WTC11 (cell line): ENCODE results near the gene ADIPOR1. TPM values are rescaled to one million over a fixed set of nuclear protein-coding genes. Genes with fewer than 3 reads are reported as not detected.

Experiments used
- ATAC-seq: fragments of 200-7000 bp; cut with Tn5 transposase; 2 replicates; pipeline ENCODE4 v1.10.0; 2021; ENCODE audit warnings: mild to moderate bottlenecking, moderate library complexity
- CTCF ChIA-PET: fragments of 300-600 bp; sonication (Branson Sonifier 250); formaldehyde crosslinking; loops from one replicate; lab custom pipeline; 2021; ENCODE audit warnings: antibody characterized with exemption; lab: Charles Lee
- POLR2A ChIA-PET: fragments of 350-600 bp; sonication (Branson Sonifier 250); formaldehyde crosslinking; loops from one replicate; lab custom pipeline; 2021; ENCODE audit warnings: antibody characterized with exemption; lab: Charles Lee
- DNase-seq: peaks from one replicate; pipeline ENCODE4 v3.0.0; 2021; ENCODE audit warnings: low spot score
- H3K27ac Mint-ChIP-seq: 2 replicates; pipeline ENCODE4 v1.8.0; 2021; ENCODE audit warnings: mixed read lengths
- H3K27me3 Mint-ChIP-seq: 2 replicates; pipeline ENCODE4 v1.8.0; 2021; ENCODE audit warnings: low read depth, mild to moderate bottlenecking, moderate library complexity, mixed read lengths
- H3K36me3 Mint-ChIP-seq: 2 replicates; pipeline ENCODE4 v1.8.0; 2021; ENCODE audit warnings: mixed read lengths
- H3K4me1 Mint-ChIP-seq: 2 replicates; pipeline ENCODE4 v1.8.0; 2022; ENCODE audit warnings: mixed read lengths
- H3K4me3 Mint-ChIP-seq: 2 replicates; pipeline ENCODE4 v1.8.0; 2021; ENCODE audit warnings: mild to moderate bottlenecking, moderate library complexity, mixed read lengths
- H3K9me3 Mint-ChIP-seq: 2 replicates; pipeline ENCODE4 v1.8.0; 2021; ENCODE audit warnings: mixed read lengths
- ATF1 ChIP-seq: sonication (generic); formaldehyde crosslinking; IDR thresholded peaks from 2 replicates; pipeline ENCODE4 v1.8.1; 2023; ENCODE audit warnings: mild to moderate bottlenecking, moderate library complexity, missing genetic modification reagents
- CBFB ChIP-seq: sonication (generic); formaldehyde crosslinking; IDR thresholded peaks from 2 replicates; pipeline ENCODE4 v1.8.1; 2022; ENCODE audit warnings: mild to moderate bottlenecking, low read depth, missing genetic modification reagents
- EMX1 ChIP-seq: fragments of 250-450 bp; sonication (Bioruptor Pico); IDR thresholded peaks from 2 replicates; pipeline ENCODE4 v1.8.0; 2021; ENCODE audit warnings: mild to moderate bottlenecking
- ETV6 ChIP-seq: sonication (generic); formaldehyde crosslinking; IDR thresholded peaks from 2 replicates; pipeline ENCODE4 v1.8.1; 2022; ENCODE audit warnings: mild to moderate bottlenecking, missing genetic modification reagents
- NFATC4 ChIP-seq: fragments of 250-450 bp; sonication (Bioruptor Pico); IDR thresholded peaks from 2 replicates; pipeline ENCODE4 v1.9.0; 2021; ENCODE audit warnings: mild to moderate bottlenecking
- NR3C1 ChIP-seq: sonication (generic); formaldehyde crosslinking; conservative IDR thresholded peaks from 2 replicates; pipeline ENCODE4 v1.8.1; 2023; ENCODE audit warnings: low read depth, mild to moderate bottlenecking, missing genetic modification reagents
- ZBTB21 ChIP-seq: sonication (generic); formaldehyde crosslinking; IDR thresholded peaks from 2 replicates; pipeline ENCODE4 v1.8.1; 2023; ENCODE audit warnings: mild to moderate bottlenecking, missing genetic modification reagents, borderline replicate concordance
- ZNF219 ChIP-seq: sonication (generic); formaldehyde crosslinking; IDR thresholded peaks from 2 replicates; pipeline ENCODE4 v1.8.0; 2023; ENCODE audit warnings: missing genetic modification reagents, mild to moderate bottlenecking, borderline replicate concordance
- ZNF263 ChIP-seq: sonication (generic); formaldehyde crosslinking; IDR thresholded peaks from 2 replicates; pipeline ENCODE4 v1.8.1; 2022; ENCODE audit warnings: low read depth, mild to moderate bottlenecking, moderate library complexity, missing genetic modification reagents
- ZNF396 ChIP-seq: fragments of 250-450 bp; sonication (Bioruptor Pico); IDR thresholded peaks from 2 replicates; pipeline ENCODE4 v1.8.0; 2021; ENCODE audit warnings: mild to moderate bottlenecking, moderate library complexity, borderline replicate concordance
- total RNA-seq: library from RNA; stranded (reverse); gene quantifications from 3 replicates; pipeline ENCODE4 v1.2.3, GENCODE V29; 2021
- TF ChIP-seq, protein P1 (sequence below): sonication (generic); formaldehyde crosslinking; IDR thresholded peaks from 2 replicates; pipeline ENCODE4 v1.8.1; 2023; ENCODE audit warnings: mild to moderate bottlenecking, missing genetic modification reagents, moderate library complexity
- TF ChIP-seq, protein P2 (sequence below): fragments of 250-450 bp; sonication (Bioruptor Pico); IDR thresholded peaks from 2 replicates; pipeline ENCODE4 v2.1.2; 2022; ENCODE audit warnings: mild to moderate bottlenecking, moderate library complexity
- TF ChIP-seq, protein P3 (sequence below): sonication (generic); formaldehyde crosslinking; IDR thresholded peaks from 2 replicates; pipeline ENCODE4 v1.8.0; 2022; ENCODE audit warnings: mild to moderate bottlenecking, missing genetic modification reagents
- TF ChIP-seq, protein P4 (sequence below): sonication (generic); formaldehyde crosslinking; IDR thresholded peaks from 2 replicates; pipeline ENCODE4 v1.8.0; 2022; ENCODE audit warnings: mild to moderate bottlenecking, missing genetic modification reagents
- TF ChIP-seq, protein P5 (sequence below): fragments of 250-450 bp; sonication (Bioruptor Pico); IDR thresholded peaks from 2 replicates; pipeline ENCODE4 v1.9.0; 2021; ENCODE audit warnings: mild to moderate bottlenecking, borderline replicate concordance
- TF ChIP-seq, protein P6 (sequence below): sonication (generic); formaldehyde crosslinking; IDR thresholded peaks from 2 replicates; pipeline ENCODE4 v1.8.0; 2023; ENCODE audit warnings: missing genetic modification reagents
- TF ChIP-seq, protein P7 (sequence below): fragments of 250-450 bp; sonication (Bioruptor Pico); IDR thresholded peaks from 2 replicates; pipeline ENCODE4 v1.8.0; 2021; ENCODE audit warnings: mild to moderate bottlenecking
- TF ChIP-seq, protein P8 (sequence below): sonication (generic); formaldehyde crosslinking; IDR thresholded peaks from 2 replicates; pipeline ENCODE4 v1.8.1; 2023; ENCODE audit warnings: mild to moderate bottlenecking, missing genetic modification reagents
- TF ChIP-seq, protein P9 (sequence below): sonication (generic); formaldehyde crosslinking; IDR thresholded peaks from 2 replicates; pipeline ENCODE4 v1.8.1; 2023; ENCODE audit warnings: mild to moderate bottlenecking, missing genetic modification reagents, moderate library complexity

The ADIPOR1 gene
- total RNA-seq, 1 experiment from 2014 or later = 72.6 TPM

DNA sequence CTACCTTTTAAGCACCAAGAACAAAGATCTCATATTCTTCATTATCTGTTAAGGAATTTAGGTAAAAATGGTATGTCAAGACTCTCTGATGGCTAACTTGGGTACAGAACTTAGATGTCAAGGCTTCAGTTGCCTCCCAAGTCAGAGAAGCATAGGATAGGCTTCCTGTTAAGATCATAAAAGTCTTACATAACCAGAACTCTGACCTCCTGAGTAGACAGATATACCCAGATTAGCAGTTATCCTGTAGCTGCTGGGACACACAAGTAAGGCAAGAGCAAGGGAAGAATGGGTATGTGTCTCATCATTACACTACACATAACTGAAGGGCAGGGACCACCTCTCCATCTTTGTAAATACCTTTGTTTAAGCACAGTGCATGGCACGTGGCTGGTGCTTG is 15.7 kb downstream of the ADIPOR1 start:
- POLR2A ChIA-PET = no interaction called here
- TF ChIP-seq CBFB (CRISPR knock-in tag) (no peak), ZNF219 (no peak), ETV6 (no peak), ZNF263 (no peak), EMX1 (CRISPR knock-in tag) (no peak)
- TF ChIP-seq, protein P1, sequence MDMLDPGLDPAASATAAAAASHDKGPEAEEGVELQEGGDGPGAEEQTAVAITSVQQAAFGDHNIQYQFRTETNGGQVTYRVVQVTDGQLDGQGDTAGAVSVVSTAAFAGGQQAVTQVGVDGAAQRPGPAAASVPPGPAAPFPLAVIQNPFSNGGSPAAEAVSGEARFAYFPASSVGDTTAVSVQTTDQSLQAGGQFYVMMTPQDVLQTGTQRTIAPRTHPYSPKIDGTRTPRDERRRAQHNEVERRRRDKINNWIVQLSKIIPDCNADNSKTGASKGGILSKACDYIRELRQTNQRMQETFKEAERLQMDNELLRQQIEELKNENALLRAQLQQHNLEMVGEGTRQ (CRISPR knock-in tag) = no peak
- TF ChIP-seq, protein P2, sequence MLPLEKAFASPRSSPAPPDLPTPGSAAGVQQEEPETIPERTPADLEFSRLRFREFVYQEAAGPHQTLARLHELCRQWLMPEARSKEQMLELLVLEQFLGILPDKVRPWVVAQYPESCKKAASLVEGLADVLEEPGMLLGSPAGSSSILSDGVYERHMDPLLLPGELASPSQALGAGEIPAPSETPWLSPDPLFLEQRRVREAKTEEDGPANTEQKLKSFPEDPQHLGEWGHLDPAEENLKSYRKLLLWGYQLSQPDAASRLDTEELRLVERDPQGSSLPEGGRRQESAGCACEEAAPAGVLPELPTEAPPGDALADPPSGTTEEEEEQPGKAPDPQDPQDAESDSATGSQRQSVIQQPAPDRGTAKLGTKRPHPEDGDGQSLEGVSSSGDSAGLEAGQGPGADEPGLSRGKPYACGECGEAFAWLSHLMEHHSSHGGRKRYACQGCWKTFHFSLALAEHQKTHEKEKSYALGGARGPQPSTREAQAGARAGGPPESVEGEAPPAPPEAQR = no peak
- TF ChIP-seq, protein P3, sequence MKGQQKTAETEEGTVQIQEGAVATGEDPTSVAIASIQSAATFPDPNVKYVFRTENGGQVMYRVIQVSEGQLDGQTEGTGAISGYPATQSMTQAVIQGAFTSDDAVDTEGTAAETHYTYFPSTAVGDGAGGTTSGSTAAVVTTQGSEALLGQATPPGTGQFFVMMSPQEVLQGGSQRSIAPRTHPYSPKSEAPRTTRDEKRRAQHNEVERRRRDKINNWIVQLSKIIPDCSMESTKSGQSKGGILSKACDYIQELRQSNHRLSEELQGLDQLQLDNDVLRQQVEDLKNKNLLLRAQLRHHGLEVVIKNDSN = no peak
- Mint-ChIP-seq H3K9me3 (no peaks in the 10 kb centered on the region), H3K36me3 (peaks cover 53% of the 10 kb centered on the region), H3K27me3 (no peaks in the 10 kb centered on the region), H3K4me3 (no peak overlapping the region), H3K4me1 (no peaks in the 10 kb centered on the region), H3K27ac (no peak overlapping the region)
- CTCF ChIA-PET = no interaction called here
- DNase-seq = no peak
- no peak for ATAC-seq

DNA sequence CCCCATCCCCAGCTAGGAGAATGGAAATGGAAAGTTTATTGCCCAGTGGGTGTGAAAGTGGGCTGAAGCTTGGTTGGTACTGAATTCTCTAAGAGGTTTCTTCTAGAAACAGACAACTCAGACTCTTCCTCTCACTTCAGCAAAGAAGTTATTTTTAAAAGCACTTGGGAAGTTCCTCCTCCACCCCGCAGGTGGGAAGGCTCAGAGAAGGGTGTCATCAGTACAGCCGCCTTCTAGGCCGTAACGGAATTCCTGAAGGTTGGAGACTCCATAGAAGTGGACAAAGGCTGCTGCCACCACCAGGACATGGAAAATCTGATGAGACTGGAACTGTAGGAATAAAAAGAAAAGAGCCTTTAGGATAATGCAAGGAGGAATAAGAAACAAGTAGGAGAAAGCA is 16.7 kb downstream of the ADIPOR1 start:
- ATAC-seq = no peak
- H3K27ac Mint-ChIP-seq = no peak overlapping the region
- DNase-seq = no peak
- H3K36me3 Mint-ChIP-seq = peaks cover 50% of the 10 kb centered on the region
- CTCF ChIA-PET = no interaction called here
- TF ChIP-seq, protein P4, sequence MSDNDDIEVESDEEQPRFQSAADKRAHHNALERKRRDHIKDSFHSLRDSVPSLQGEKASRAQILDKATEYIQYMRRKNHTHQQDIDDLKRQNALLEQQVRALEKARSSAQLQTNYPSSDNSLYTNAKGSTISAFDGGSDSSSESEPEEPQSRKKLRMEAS (CRISPR knock-in tag) = no peak
- no peak for TF ChIP-seq NFATC4 (CRISPR knock-in tag)
- TF ChIP-seq EMX1 (CRISPR knock-in tag) = no peak
- TF ChIP-seq, protein P5, sequence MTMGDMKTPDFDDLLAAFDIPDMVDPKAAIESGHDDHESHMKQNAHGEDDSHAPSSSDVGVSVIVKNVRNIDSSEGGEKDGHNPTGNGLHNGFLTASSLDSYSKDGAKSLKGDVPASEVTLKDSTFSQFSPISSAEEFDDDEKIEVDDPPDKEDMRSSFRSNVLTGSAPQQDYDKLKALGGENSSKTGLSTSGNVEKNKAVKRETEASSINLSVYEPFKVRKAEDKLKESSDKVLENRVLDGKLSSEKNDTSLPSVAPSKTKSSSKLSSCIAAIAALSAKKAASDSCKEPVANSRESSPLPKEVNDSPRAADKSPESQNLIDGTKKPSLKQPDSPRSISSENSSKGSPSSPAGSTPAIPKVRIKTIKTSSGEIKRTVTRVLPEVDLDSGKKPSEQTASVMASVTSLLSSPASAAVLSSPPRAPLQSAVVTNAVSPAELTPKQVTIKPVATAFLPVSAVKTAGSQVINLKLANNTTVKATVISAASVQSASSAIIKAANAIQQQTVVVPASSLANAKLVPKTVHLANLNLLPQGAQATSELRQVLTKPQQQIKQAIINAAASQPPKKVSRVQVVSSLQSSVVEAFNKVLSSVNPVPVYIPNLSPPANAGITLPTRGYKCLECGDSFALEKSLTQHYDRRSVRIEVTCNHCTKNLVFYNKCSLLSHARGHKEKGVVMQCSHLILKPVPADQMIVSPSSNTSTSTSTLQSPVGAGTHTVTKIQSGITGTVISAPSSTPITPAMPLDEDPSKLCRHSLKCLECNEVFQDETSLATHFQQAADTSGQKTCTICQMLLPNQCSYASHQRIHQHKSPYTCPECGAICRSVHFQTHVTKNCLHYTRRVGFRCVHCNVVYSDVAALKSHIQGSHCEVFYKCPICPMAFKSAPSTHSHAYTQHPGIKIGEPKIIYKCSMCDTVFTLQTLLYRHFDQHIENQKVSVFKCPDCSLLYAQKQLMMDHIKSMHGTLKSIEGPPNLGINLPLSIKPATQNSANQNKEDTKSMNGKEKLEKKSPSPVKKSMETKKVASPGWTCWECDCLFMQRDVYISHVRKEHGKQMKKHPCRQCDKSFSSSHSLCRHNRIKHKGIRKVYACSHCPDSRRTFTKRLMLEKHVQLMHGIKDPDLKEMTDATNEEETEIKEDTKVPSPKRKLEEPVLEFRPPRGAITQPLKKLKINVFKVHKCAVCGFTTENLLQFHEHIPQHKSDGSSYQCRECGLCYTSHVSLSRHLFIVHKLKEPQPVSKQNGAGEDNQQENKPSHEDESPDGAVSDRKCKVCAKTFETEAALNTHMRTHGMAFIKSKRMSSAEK (CRISPR knock-in tag) = no peak
- TF ChIP-seq NR3C1 (CRISPR knock-in tag) = no peak
- TF ChIP-seq, protein P6, sequence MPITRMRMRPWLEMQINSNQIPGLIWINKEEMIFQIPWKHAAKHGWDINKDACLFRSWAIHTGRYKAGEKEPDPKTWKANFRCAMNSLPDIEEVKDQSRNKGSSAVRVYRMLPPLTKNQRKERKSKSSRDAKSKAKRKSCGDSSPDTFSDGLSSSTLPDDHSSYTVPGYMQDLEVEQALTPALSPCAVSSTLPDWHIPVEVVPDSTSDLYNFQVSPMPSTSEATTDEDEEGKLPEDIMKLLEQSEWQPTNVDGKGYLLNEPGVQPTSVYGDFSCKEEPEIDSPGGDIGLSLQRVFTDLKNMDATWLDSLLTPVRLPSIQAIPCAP (CRISPR knock-in tag) = no peak
- TF ChIP-seq, protein P7, sequence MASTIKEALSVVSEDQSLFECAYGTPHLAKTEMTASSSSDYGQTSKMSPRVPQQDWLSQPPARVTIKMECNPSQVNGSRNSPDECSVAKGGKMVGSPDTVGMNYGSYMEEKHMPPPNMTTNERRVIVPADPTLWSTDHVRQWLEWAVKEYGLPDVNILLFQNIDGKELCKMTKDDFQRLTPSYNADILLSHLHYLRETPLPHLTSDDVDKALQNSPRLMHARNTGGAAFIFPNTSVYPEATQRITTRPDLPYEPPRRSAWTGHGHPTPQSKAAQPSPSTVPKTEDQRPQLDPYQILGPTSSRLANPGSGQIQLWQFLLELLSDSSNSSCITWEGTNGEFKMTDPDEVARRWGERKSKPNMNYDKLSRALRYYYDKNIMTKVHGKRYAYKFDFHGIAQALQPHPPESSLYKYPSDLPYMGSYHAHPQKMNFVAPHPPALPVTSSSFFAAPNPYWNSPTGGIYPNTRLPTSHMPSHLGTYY (CRISPR knock-in tag) = no peak
- TF ChIP-seq, protein P8, sequence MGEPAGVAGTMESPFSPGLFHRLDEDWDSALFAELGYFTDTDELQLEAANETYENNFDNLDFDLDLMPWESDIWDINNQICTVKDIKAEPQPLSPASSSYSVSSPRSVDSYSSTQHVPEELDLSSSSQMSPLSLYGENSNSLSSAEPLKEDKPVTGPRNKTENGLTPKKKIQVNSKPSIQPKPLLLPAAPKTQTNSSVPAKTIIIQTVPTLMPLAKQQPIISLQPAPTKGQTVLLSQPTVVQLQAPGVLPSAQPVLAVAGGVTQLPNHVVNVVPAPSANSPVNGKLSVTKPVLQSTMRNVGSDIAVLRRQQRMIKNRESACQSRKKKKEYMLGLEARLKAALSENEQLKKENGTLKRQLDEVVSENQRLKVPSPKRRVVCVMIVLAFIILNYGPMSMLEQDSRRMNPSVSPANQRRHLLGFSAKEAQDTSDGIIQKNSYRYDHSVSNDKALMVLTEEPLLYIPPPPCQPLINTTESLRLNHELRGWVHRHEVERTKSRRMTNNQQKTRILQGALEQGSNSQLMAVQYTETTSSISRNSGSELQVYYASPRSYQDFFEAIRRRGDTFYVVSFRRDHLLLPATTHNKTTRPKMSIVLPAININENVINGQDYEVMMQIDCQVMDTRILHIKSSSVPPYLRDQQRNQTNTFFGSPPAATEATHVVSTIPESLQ = no peak
- TF ChIP-seq ZNF396 (CRISPR knock-in tag) = no peak
- TF ChIP-seq, protein P9, sequence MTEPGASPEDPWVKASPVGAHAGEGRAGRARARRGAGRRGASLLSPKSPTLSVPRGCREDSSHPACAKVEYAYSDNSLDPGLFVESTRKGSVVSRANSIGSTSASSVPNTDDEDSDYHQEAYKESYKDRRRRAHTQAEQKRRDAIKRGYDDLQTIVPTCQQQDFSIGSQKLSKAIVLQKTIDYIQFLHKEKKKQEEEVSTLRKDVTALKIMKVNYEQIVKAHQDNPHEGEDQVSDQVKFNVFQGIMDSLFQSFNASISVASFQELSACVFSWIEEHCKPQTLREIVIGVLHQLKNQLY (CRISPR knock-in tag) = no peak
- no peak for TF ChIP-seq ATF1 (CRISPR knock-in tag)
- TF ChIP-seq ZBTB21 (CRISPR knock-in tag) = no peak
- H3K4me1 Mint-ChIP-seq = no peaks in the 10 kb centered on the region
- no peak overlapping the region for H3K4me3 Mint-ChIP-seq
- H3K9me3 Mint-ChIP-seq = no peaks in the 10 kb centered on the region
- no peaks in the 10 kb centered on the region for H3K27me3 Mint-ChIP-seq
- POLR2A ChIA-PET = no interaction called here
